Measurements from ENCODE around the gene CTXND1.

CTXND1 gene

GRCh38 chr15:80191198-80191597, 60.8 kb downstream of the CTXND1 start:
- H3K36me3 ChIP-seq (ENCODE audit: insufficient read depth, low read length): peaks cover 11% of the 10 kb centered on the region; the same call in 1 of the 2 replicates
- no peak overlapping the region for H3K4me2 ChIP-seq (ENCODE audit: low read depth, low read length, poor library complexity, severe bottlenecking)
- no peak overlapping the region for H2AFZ ChIP-seq (ENCODE audit: low read length)
- no peaks in the 10 kb centered on the region for H3K9me2 ChIP-seq (replicated peaks; ENCODE audit: low read depth, low read length)
- H3K9ac ChIP-seq (ENCODE audit: low read depth, low read length, poor library complexity, severe bottlenecking): no peak overlapping the region
- H3K79me2 ChIP-seq (ENCODE audit: insufficient read depth, low read length): no peaks in the 10 kb centered on the region
- no peak for TF ChIP-seq CTCF (conservative IDR thresholded peaks at IDR 0.05; ENCODE audit: low read length)
- TF ChIP-seq EZH2phosphoT487 (IDR thresholded peaks at IDR 0.05; ENCODE audit: borderline replicate concordance): no peak
- no peaks in the 10 kb centered on the region for H3F3A ChIP-seq (ENCODE audit: low read depth)
- no peaks in the 10 kb centered on the region for H3K27me3 ChIP-seq (ENCODE audit: insufficient read depth, low read length, poor library complexity, severe bottlenecking)
- H4K20me1 ChIP-seq (ENCODE audit: insufficient read depth, low read length, poor library complexity, severe bottlenecking): no peaks in the 10 kb centered on the region
- no peak overlapping the region for H3K4me3 ChIP-seq (ENCODE audit: low read length, poor library complexity, severe bottlenecking)
- H3K4me1 ChIP-seq (ENCODE audit: insufficient read depth, low read length, poor library complexity, severe bottlenecking): no peaks in the 10 kb centered on the region
- H3K9me3 ChIP-seq (ENCODE audit: insufficient read depth, low read depth, low read length): no peaks in the 10 kb centered on the region

GRCh38 chr15:80188251-80188650, 63.8 kb downstream of the CTXND1 start:
- Histone ChIP-seq H3F3A (ENCODE audit: low read depth) (no peaks in the 10 kb centered on the region), H3K36me3 (ENCODE audit: insufficient read depth, low read length) (peaks cover 28% of the 10 kb centered on the region; the same call in 1 of the 2 replicates), H3K4me1 (ENCODE audit: insufficient read depth, low read length, poor library complexity, severe bottlenecking) (no peaks in the 10 kb centered on the region), H3K9me2 (replicated peaks; ENCODE audit: low read depth, low read length) (no peaks in the 10 kb centered on the region), H3K4me3 (ENCODE audit: low read length, poor library complexity, severe bottlenecking) (no peak overlapping the region), H3K79me2 (ENCODE audit: insufficient read depth, low read length) (no peaks in the 10 kb centered on the region), H3K27me3 (ENCODE audit: insufficient read depth, low read length, poor library complexity, severe bottlenecking) (no peaks in the 10 kb centered on the region), H3K4me2 (ENCODE audit: low read depth, low read length, poor library complexity, severe bottlenecking) (no peak overlapping the region), H2AFZ (ENCODE audit: low read length) (no peak overlapping the region), H3K9ac (ENCODE audit: low read depth, low read length, poor library complexity, severe bottlenecking) (no peak overlapping the region), H3K9me3 (ENCODE audit: insufficient read depth, low read depth, low read length) (no peaks in the 10 kb centered on the region), H4K20me1 (ENCODE audit: insufficient read depth, low read length, poor library complexity, severe bottlenecking) (no peaks in the 10 kb centered on the region)
- TF ChIP-seq CTCF (conservative IDR thresholded peaks at IDR 0.05; ENCODE audit: low read length) (no peak), EZH2phosphoT487 (IDR thresholded peaks at IDR 0.05; ENCODE audit: borderline replicate concordance) (no peak)

- no peaks in the 10 kb centered on the region for H3K79me2 ChIP-seq (ENCODE audit: insufficient read depth, low read length)
- H3K4me2 ChIP-seq (ENCODE audit: low read depth, low read length, poor library complexity, severe bottlenecking): no peak overlapping the region
These were observed 65.4 kb downstream of the CTXND1 start for GRCh38 chr15:80186597-80186996.

More at GRCh38 chr15:80186597-80186996, 65.4 kb downstream of the CTXND1 start:
- no peaks in the 10 kb centered on the region for H3K9me3 ChIP-seq (ENCODE audit: insufficient read depth, low read depth, low read length)
- H2AFZ ChIP-seq (ENCODE audit: low read length): no peak overlapping the region
- no peaks in the 10 kb centered on the region for H4K20me1 ChIP-seq (ENCODE audit: insufficient read depth, low read length, poor library complexity, severe bottlenecking)
- H3K27me3 ChIP-seq (ENCODE audit: insufficient read depth, low read length, poor library complexity, severe bottlenecking): no peaks in the 10 kb centered on the region
- H3F3A ChIP-seq (ENCODE audit: low read depth): no peaks in the 10 kb centered on the region
- H3K36me3 ChIP-seq (ENCODE audit: insufficient read depth, low read length): peaks cover 33% of the 10 kb centered on the region; the same call in 1 of the 2 replicates
- no peak overlapping the region for H3K9ac ChIP-seq (ENCODE audit: low read depth, low read length, poor library complexity, severe bottlenecking)
- no peak overlapping the region for H3K4me3 ChIP-seq (ENCODE audit: low read length, poor library complexity, severe bottlenecking)
- TF ChIP-seq CTCF (conservative IDR thresholded peaks at IDR 0.05; ENCODE audit: low read length): no peak
- TF ChIP-seq EZH2phosphoT487 (IDR thresholded peaks at IDR 0.05; ENCODE audit: borderline replicate concordance): no peak
- H3K9me2 ChIP-seq (replicated peaks; ENCODE audit: low read depth, low read length): no peaks in the 10 kb centered on the region
- H3K4me1 ChIP-seq (ENCODE audit: insufficient read depth, low read length, poor library complexity, severe bottlenecking): no peaks in the 10 kb centered on the region

Measured in Loucy (cell line).